ENCODE data around the gene RSAD1.

RSAD1 gene

DNA sequence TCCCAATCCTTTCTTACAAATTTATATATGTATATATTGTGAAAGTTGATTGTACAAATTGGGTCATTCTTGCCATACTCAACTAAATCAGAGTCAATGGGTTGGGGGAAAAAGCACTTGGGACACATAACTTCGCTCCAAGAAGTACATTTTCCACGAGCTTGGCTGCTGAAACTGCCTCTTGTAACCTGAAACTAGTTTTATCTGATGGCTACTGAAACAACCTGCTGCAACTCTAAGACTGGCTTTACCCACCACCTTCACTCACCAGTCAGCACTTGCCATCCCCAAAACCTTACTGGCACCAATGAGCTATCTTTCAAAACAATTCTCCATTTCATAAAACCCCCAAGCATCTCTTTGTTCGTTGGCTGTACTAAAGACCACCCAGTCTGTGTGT is 15.1 kb downstream of the RSAD1 start:
- no peak for DNase-seq (ENCODE audit: low read depth, low spot score)

DNA sequence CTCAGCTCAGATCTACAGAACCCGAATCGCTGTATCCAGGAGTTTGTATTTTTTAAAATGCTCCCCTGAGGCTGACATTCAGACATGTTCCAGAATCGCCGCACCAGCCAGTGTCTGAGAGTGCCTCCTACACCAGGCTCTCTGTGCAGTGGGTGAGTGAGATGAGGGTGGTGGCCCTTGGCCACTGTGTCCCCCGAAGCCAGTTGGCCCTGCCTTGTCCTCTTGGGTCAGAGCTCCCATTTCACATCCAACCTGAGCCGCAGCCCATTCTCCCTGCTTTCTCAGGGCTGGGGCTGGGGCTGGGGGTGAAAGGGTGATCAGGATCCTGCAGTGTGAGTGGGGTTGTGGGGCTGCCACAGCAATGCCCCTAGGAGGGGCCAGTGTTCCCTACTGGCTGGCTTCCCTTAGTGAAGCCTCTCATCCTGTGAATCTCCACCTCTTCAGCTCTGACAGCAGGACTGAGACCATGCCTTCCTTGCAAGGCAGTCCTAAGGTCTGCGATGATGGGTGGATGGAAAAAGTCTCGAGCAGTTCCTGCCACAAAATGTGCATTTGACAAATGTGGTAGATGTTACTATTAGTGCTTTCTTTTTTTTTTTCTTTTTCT is 16.7 kb downstream of the RSAD1 start:
- DNase-seq (ENCODE audit: low read depth, low spot score) = no peak

DNA sequence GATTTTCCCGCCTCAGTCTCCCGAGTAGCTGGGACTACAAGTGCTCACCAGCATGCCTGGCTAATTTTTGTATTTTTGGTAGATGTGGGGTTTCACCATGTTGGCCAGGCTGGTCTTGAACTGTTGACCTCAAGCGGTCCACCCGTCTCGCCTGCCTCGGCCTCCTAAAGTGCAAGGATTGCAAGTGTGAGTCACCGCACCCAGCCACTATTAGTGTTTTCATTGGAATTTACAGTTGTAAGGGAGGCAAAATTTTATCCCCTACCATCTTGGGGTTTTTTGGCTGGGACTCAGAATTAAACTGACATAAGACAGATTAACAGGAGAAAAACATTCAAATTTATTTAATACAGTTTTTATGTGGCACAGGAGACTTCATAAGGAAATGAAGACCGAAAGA is 17.3 kb downstream of the RSAD1 start:
- DNase-seq (ENCODE audit: low read depth, low spot score) = no peak

DNA sequence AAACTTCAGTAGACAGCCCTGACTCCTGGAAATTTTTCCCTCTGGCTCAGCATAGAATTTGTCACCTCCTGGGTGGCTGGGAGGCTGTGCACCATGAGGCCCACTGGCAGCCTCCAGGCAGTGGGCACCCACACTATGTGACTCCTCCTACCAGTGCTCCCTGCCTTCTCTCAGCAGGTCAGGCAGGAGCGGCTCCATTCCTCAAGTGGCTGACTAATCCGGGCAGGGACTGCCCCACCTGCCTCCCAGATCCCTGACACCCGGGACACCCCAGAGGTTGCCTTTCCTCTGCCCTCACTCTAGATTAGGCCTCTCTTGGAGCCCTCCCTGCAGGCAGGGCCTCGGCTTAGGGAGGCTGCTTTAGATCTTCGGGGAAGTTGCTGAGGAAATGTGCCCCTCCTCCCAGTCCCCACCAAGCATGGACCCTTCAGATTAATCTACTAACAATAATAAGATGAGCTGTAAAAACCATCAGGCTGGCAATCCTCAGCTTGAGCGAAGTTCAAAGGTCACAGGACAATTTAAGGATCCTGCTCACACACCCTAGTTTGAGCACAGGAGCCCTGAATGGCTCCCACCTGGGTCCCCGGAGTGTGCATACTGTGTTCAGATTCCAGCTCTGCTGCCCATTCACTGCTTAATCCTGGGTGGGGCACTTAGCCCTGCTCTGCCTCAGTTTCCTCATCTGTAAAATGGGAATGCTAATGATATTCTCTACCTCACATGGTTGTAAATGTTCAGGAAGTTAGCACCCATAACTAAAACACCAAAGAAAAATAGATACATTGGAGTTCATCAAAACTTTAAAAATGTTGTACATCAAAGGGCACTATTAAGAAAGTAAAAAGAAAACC is 19.6 kb downstream of the RSAD1 start:
- no peak for DNase-seq (ENCODE audit: low read depth, low spot score)

DNA sequence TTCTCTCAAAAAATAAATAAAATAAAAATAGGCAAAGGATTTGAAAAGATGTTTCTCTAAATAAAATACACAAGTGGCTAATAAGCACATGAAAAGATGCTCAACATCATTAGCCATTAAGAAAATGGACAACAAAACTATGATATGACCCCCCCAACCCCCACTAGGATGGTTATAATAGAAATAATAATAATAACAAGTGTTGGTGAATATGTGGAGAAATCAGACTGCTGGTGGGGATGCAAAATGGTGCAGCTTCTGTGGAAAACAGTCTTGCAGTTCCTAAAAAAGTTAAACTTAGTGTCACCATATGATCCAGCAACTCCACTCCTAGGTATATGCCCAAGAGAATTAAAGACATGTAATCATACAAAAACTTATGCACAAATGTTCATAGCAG is 20.6 kb downstream of the RSAD1 start:
- no peak for DNase-seq (ENCODE audit: low read depth, low spot score)

DNA sequence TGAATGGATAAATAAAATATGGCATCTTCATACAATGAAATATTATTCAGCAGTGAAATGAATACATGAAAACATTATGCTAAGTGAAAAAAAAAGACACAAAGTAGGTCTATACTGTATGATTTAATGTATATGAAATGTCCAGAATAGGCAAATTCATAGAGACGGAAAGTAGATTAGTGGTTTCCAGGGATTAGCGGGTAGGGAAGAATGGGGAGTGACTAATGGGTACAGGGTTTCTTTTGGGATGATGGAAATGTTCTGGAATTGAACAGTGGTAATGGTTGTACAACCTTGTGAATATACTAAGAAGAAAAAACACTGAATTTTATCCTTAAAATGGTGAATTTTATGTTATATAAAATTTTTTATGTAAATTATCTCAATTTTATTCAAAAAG is 21.1 kb downstream of the RSAD1 start:
- no peak for DNase-seq (ENCODE audit: low read depth, low spot score)

DNA sequence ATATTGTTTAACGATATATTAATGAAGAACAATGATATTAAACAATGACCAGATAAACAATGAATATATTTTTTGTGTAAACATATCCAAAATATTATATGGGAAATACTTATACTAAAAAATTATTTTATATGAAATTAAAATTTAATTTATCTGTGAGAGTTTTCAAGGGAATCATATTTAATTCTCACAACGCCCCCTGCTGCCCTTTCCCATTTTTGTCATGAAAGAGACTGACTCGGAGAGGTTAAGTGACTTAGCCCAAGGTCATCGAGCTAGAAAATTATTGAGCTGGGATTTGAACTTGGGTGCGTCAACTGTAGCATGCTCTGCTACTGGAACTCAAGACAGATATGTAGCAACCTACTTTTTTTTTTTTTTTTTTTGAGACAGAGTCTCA is 22.4 kb downstream of the RSAD1 start:
- no peak for DNase-seq (ENCODE audit: low read depth, low spot score)

DNA sequence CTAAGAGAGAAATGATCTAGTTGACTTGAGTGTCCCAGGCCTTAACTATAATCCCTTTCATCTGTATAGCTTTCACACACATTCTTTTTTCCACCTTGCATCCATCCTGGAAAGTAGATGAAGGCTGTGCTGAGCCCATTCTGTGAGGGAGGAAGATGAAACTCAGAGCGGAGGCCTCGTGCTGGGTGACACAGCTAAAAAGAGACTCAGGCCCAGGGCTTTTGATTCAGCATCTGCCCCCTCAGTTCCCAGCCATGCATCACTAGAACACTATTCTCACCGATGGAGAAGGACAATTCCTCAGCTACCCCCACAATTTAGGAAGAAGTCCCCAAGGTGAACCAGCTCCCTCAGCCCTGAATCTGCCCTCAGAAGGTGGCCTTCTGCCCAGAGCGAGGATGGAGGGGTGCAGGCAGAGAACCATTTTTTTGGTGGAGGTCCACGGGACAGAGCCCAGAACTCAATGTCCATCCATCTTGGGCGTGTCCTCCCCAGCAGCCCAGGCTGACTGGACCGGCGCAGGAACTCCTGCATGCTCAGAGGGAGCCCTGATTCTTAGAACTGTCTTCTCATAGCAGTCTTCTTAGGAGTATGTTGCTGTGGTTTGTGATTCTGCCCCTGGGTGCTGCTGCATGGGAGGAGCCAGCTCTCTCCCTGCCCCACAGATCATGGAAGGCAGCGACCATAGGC is 23.8 kb downstream of the RSAD1 start:
- DNase-seq (ENCODE audit: low read depth, low spot score) = no peak

DNA sequence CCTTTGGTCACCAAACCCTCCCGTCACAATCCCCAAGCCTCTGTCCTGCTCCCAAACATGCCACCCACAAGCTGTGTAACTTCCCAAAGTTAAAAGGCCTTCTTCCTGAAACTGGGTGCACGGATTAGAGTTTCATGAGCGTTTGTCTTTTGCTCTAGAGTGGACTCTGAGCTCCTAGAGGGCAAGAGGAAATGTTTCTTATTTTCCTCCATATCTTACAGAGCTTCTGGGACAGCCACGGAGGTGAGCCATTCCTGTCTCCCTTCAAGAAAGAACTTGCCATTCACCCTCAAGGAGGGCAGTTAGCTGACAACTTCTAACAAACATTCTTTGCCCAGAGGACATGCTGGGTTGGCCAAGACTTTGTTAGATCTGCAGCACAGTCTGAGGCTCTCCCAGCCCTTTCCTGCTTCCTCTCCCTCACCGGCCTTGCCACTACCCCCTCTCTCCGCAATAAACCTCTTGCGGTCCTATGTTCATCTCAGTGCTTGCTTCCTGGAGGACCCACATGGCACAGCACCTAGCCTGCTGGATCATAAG is 27.0 kb downstream of the RSAD1 start:
- DNase-seq (ENCODE audit: low read depth, low spot score) = no peak

DNA sequence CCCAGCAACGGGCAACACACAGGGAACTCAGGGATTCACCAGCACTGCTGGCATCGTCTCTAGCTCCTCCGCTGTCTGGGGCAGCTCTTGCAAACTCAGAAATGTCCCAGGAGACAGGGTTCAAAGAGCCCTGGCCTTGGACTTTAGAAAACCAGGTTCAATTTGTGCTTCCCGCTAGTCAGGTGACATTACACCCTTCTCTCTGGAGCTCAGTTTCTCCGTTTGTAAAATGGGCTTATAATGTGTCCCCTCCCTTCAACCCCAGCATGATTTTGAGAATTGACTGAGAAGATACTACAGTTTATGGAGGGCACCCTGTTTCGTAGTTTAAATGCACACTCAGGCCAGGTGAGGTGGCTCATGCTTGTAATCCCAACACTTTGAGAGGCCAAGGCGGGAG is 27.6 kb downstream of the RSAD1 start:
- no peak for DNase-seq (ENCODE audit: low read depth, low spot score)

DNA sequence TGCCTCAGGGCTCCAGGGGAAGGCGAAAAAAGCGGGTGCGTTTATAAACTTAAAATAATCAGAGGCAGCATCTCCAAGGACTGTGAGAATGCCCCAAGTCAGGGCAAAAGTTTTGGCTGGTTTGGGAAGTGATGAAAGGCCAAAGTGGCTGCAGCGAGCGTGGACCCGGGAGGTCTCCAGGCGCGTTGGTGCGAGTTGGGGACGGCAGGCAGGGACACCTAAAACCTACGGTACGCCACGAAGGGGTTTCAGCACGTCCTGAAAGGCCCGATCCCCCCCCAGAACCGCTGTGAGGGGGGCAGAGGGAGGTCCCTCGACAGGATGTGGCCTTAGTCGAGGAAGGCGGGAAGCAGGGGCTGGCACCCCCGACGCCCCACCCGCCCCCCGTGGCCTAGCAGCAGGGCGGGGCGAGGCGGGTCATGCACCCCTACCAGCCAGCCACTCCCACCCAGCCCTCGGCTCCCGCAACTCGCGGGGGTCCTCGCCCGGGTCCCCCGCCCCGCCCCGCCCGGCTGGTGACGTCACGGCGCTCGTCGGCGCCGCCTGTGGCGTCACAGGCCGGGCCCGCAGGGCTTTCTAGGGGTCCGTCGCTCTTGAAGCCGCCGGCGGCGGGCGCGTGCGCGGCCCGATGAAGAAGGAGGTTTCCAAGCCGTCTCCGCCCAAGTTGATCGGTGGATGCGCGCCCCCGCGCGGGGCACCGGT is 29.4 kb downstream of the RSAD1 start, which contains the start of gene MYCBPAP:
MYCBPAP (plus strand) TSS at position 569 of the 702 bp plus-strand sequence. CDS start 236 bp downstream, outside the sequence.
- DNase-seq (ENCODE audit: low read depth, low spot score) = peak; percentile 38

DNA sequence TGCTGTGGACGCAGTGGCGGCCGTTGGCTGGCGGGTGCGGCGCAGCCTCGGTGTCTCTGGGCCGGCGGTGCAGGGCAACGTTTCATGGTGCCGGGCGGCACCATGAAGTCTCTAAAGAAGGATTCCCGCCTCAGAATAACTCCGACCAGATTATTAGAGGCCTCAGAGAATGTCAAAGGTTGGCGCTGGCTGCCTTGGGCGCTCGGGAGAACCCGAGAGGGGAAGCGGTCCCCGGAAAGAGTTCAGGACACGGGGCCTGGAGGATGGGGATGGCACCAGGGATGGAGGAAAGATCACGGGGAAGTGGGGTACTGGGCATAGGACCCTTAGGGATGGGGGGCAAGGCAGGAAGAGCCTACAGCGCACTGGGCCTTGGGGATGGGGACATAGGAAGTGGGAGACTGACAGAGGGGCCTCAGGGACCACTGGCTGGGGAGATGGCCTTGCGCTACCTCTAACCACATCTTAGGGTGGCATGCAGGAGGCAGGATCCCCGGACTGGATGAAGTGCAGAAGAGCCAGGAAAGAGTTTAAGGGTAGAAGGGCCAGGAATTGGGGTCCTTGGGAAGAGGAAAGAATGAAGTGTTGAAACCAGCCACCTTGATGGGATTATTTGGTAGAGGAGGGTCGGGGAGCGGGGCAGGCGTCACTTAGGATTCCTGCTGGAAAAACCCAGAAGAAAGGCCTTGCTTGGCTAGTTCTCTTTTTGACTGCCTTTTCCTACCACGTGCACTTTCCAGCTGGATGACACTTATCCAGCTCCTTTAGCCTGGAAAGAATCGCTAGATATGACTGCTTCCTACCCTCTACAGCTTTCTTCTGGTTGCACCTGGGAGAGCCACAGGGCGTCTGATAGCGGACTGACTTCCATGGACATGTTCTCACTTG is 30.2 kb downstream of the RSAD1 start:
- no peak for DNase-seq (ENCODE audit: low read depth, low spot score)

DNA sequence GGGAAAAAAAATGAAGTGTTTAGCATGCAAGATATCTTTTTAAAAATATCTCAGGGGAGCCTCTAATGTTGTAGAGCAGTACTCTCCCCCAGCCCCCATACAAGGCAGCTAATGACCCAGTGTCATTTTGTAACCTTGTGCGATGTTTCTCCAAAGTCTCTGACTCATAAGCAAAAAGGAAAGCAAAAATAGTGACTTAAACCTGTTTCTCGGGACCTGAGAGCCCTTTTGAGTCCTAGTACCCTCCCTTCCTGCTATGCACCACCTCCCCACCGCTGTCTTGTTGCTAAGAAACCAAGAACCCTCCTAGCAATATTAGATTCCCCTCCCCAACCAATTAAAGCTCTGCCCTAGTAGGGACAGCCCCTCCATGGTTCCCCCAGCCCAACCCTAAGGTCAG is 32.4 kb downstream of the RSAD1 start:
- no peak for DNase-seq (ENCODE audit: low read depth, low spot score)

DNA sequence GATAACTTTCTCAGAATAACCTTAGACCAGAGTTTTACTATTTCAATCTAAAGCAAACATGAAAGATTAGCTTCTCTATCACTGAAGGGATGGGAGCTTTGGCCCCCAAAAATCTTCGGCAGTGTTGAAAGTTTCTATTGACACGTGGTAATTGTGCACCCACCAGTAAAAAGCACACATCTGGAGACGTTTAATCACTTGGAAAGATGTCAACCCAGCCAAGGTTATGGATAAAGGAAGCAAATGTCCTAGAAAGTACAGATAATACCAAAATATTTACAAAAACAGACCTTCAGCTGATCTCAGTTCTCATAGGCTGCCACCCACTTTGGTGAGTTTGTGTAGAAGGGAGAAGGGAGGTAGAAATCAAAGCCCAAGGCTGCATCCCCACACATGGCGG is 34.8 kb downstream of the RSAD1 start:
- DNase-seq (ENCODE audit: low read depth, low spot score) = no peak

DNA sequence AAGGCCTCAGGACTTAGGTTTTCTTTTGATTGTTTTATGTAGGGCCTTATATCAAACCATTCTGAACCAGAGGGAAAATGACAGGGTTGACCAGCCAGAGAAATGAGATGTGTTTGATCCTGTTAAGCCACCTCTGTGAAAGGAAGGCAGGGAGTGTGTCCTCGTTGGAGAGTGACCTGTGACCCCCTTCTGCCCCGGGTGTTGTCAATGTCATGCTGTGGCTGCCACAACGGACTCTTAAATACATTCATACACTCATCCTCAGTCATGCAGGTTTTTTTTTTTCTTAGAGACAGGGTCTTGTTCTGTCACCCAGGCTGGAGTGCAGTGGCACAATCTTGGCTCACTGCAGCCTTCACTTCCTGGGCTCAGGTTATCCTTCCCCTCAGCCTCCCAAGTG is 35.7 kb downstream of the RSAD1 start:
- no peak for DNase-seq (ENCODE audit: low read depth, low spot score)

DNA sequence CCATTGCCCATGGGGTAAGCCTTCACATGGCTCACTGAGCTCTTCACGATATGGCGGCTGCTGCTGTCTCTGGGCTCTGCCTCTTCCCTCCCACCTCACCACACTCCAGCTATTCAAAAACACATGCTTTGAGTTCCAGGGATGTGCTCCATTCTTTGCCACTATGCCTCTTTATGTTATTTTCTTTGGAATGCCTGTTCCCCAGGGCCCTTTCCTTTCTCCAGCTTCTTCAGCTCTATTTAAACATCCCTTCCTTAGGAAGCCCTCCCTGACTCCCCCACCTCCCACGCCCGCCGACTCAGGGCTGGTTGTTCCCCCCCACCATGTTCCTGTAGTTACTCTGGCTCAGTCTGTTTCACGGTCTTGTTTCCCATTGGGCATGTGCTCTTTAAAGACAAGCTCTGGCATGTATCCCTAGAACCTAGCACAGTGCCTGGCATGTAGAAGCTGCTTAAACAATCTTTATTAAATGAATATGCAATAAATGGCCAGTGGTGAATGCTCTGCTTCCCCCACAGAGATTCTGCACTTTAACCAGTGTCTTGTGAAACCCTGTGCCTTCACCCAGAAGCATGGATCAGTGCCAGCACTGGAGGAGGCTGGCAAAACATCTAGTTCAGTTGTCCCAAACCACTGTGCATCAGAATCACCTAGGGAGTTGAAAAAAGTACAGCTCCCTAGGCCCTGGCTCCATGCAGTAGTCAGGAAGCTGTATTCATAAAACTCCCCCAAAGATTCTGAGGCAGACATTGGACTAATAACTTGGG is 36.5 kb downstream of the RSAD1 start:
- no peak for DNase-seq (ENCODE audit: low read depth, low spot score)

DNA sequence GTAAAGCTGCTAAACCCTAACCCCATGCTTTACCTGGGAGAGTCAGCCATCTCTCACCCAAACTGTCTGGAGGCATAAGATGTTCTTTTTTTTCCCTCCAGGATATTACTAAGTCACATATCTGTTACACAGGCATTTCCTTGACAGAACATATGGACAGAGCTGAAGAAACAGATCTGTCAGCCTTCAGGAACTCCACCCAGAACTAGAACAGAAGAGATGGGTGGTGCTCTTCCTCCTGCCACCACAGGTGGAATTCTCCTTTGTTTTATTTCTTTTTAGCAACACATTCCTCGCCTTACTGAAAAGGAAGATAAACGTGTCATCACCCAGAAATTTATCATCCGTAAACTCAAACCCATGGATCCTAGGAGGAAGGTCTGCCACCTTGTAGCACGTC is 38.4 kb downstream of the RSAD1 start:
- no peak for DNase-seq (ENCODE audit: low read depth, low spot score)

DNA sequence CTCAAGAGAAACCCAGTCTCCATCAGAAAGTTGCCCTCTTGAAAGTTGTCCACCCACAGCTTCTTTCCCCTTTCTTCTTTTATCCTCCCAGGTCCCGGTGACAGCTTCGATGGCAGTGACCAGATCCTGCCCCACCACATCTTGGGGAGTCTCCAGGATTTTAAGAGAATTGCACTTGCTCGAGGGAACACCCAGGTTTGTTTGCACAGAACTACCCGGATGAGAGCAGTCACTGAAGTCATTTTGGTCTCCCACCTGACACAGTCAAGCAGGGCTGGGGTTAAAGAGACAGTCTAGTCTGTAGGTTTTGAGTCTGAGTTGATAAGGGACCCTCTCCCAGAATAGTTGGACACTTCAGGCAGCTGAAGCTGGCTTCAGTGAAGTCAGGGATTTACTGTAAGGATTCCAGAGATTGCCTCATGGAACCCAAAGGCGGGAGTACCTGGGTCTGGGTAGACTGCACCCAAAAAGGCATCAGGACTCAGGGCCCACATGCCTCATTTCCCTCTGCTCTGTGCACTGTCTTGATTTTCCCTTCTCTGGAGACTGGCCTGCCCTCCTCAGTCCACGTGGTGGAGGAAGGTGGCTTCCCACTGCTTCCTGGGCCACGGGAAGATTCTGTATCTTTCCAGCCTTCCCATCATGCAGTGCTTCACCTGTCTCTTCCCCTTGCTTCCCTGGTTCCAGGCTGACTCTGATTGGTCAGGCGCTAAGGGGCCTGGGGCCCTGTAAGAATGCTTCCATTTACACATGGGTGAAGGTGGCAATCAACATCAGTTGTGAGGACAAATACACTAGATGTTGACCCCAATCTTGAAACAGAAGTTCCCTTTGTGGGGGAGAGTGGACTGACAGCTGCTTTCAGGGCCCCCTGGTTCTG is 39.1 kb downstream of the RSAD1 start:
- DNase-seq (ENCODE audit: low read depth, low spot score) = no peak
